ENCODE measurements around the gene MAEL. TPM values are rescaled to one million over a fixed set of nuclear protein-coding genes. Genes with fewer than 3 reads are reported as not detected.

Gene MAEL
- total RNA-seq, 4 donors from 2014 or later, result 0.40 to 0.45 TPM; not detected in 2

- peaks cover 0 to 7% of the 10 kb centered on the region in 2 donors for H3K4me1 ChIP-seq
- WGBS, 2 donors, result 83 to 85% methylated on average over 2 of the region's 2 CpGs
- no peaks in the 10 kb centered on the region for H3K27me3 ChIP-seq
- intact Hi-C loops (cut with DNase I), result no loop called here
- H3K4me3 ChIP-seq (replicated peaks in 1 of 3), result no peak overlapping the region
- H3K27ac ChIP-seq, result no peak overlapping the region
- H3K36me3 ChIP-seq, result no peaks in the 10 kb centered on the region
- H3K9me3 ChIP-seq, result no peaks in the 10 kb centered on the region
- TF ChIP-seq POLR2A (IDR thresholded peaks at IDR 0.05), result no peak
- no peak for TF ChIP-seq CTCF (IDR thresholded peaks at IDR 0.05)
- DNase-seq, result no peak
Measured at GRCh38 chr1:166948856-166949350, 40.2 kb upstream of the MAEL start.

GRCh38 chr1:166950156-166950555 lies 38.9 kb upstream of the MAEL start:
- H3K4me3 ChIP-seq (replicated peaks in 1 of 3), result no peak overlapping the region
- WGBS, 2 donors, result 84 to 86% methylated on average over 2 of the region's 2 CpGs
- peaks cover 0 to 7% of the 10 kb centered on the region in 2 donors for H3K4me1 ChIP-seq
- no peaks in the 10 kb centered on the region for H3K27me3 ChIP-seq
- no peaks in the 10 kb centered on the region for H3K36me3 ChIP-seq
- DNase-seq, result no peak
- H3K9me3 ChIP-seq, result no peaks in the 10 kb centered on the region
- no peak overlapping the region for H3K27ac ChIP-seq
- intact Hi-C loops (cut with DNase I), result no loop called here
- no peak for TF ChIP-seq CTCF (IDR thresholded peaks at IDR 0.05)
- TF ChIP-seq POLR2A (IDR thresholded peaks at IDR 0.05), result no peak

- Histone ChIP-seq H3K4me1 (peaks cover 0 to 7% of the 10 kb centered on the region in 2 donors), H3K4me3 (replicated peaks in 1 of 3) (no peak overlapping the region), H3K36me3 (no peaks in the 10 kb centered on the region), H3K27me3 (no peaks in the 10 kb centered on the region), H3K27ac (no peak overlapping the region), H3K9me3 (no peaks in the 10 kb centered on the region)
- WGBS, 2 donors, result 91 to 94% methylated on average over 2 of the region's 2 CpGs
- intact Hi-C loops (cut with DNase I), result no loop called here
- TF ChIP-seq CTCF (IDR thresholded peaks at IDR 0.05), result no peak
- no peak for TF ChIP-seq POLR2A (IDR thresholded peaks at IDR 0.05)
- no peak for DNase-seq
Measured at GRCh38 chr1:166951050-166951449, 38.0 kb upstream of the MAEL start.

GRCh38 chr1:166952002-166952746 lies 36.9 kb upstream of the MAEL start:
- Histone ChIP-seq H3K4me3 (replicated peaks in 1 of 3) (no peak overlapping the region), H3K9me3 (no peaks in the 10 kb centered on the region), H3K27ac (no peak overlapping the region), H3K36me3 (no peaks in the 10 kb centered on the region), H3K4me1 (peaks cover 0 to 6% of the 10 kb centered on the region in 2 donors), H3K27me3 (no peaks in the 10 kb centered on the region)
- no peak for DNase-seq
- TF ChIP-seq CTCF (IDR thresholded peaks at IDR 0.05) (no peak), POLR2A (IDR thresholded peaks at IDR 0.05) (no peak)
- 64 to 68% methylated on average over 4 of the region's 4 CpGs for WGBS, 2 donors
- intact Hi-C loops (cut with DNase I), result no loop called here

GRCh38 chr1:166953491-166953890 lies 35.6 kb upstream of the MAEL start:
- TF ChIP-seq CTCF (IDR thresholded peaks at IDR 0.05) (no peak), POLR2A (IDR thresholded peaks at IDR 0.05) (no peak)
- no peak for DNase-seq
- no peak overlapping the region for H3K4me3 ChIP-seq (replicated peaks in 1 of 3)
- H3K36me3 ChIP-seq, result no peaks in the 10 kb centered on the region
- no peak overlapping the region for H3K27ac ChIP-seq
- no peaks in the 10 kb centered on the region for H3K4me1 ChIP-seq
- intact Hi-C loops (cut with DNase I), result no loop called here
- H3K27me3 ChIP-seq, result no peaks in the 10 kb centered on the region
- H3K9me3 ChIP-seq, result no peaks in the 10 kb centered on the region

All from thyroid gland (tissue), 4 donors.